ENCODE data around the gene FOXP1. TPM values are rescaled to one million over a fixed set of nuclear protein-coding genes. Genes with fewer than 3 reads are reported as not detected.

Gene FOXP1
- total RNA-seq, 2 donors from 2014 or later: 41.7 to 94.3 TPM

DNA sequence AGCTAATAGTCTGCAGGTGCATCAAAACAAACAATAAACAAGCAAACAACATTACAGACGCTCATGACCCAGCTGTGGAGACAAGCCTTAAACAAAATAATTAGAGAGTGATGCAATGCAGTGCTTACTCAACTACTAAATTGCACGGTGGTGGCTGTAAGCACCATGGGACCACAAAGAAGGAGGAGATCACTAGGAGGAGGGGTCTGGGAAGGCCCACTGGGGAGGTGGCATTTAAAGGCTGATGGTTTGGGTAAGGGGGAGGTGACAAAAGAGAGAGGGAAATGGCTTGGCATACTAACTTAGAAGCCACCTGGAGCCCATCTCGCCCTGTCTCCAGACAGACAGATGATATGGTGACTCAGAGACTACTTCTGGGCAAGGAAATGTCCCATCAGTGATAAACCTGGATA, 516.7 kb downstream of the FOXP1 start:
- Histone ChIP-seq H3K27me3 (ENCODE audit: control insufficient read depth, insufficient read depth, low read length, poor library complexity, severe bottlenecking) (peaks cover 15% of the 10 kb centered on the region), H3K4me3 (ENCODE audit: low read length) (no peak overlapping the region), H3K27ac (ENCODE audit: low read depth, low read length) (no peak overlapping the region), H3K9ac (ENCODE audit: extremely low read depth, low read length, poor library complexity, severe bottlenecking) (no peak overlapping the region), H3K36me3 (ENCODE audit: control insufficient read depth, insufficient read depth, low read length) (no peaks in the 10 kb centered on the region), H3K9me3 (ENCODE audit: control insufficient read depth, low read length) (no peaks in the 10 kb centered on the region), H3K4me1 (ENCODE audit: control insufficient read depth, insufficient read depth, low read length) (peaks cover 6% of the 10 kb centered on the region)
- DNase-seq: no peak
- WGBS, 2 experiments (ENCODE audit: insufficient coverage in 1 of 2, insufficient read length in 1 of 2): 38 to 76% methylated on average over 1 to 3 of the region's 3 CpGs
- Mint-ChIP-seq H3K36me3 (ENCODE audit: low read depth) (no peaks in the 10 kb centered on the region), H3K4me3 (no peak overlapping the region), H3K27me3 (ENCODE audit: insufficient read depth) (peaks cover 3% of the 10 kb centered on the region), H3K4me1 (peaks cover 43% of the 10 kb centered on the region), H3K9me3 (no peaks in the 10 kb centered on the region), H3K27ac (no peak overlapping the region)
- TF ChIP-seq, protein P1, sequence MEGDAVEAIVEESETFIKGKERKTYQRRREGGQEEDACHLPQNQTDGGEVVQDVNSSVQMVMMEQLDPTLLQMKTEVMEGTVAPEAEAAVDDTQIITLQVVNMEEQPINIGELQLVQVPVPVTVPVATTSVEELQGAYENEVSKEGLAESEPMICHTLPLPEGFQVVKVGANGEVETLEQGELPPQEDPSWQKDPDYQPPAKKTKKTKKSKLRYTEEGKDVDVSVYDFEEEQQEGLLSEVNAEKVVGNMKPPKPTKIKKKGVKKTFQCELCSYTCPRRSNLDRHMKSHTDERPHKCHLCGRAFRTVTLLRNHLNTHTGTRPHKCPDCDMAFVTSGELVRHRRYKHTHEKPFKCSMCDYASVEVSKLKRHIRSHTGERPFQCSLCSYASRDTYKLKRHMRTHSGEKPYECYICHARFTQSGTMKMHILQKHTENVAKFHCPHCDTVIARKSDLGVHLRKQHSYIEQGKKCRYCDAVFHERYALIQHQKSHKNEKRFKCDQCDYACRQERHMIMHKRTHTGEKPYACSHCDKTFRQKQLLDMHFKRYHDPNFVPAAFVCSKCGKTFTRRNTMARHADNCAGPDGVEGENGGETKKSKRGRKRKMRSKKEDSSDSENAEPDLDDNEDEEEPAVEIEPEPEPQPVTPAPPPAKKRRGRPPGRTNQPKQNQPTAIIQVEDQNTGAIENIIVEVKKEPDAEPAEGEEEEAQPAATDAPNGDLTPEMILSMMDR (conservative IDR thresholded peaks at IDR 0.05): no peak

DNA sequence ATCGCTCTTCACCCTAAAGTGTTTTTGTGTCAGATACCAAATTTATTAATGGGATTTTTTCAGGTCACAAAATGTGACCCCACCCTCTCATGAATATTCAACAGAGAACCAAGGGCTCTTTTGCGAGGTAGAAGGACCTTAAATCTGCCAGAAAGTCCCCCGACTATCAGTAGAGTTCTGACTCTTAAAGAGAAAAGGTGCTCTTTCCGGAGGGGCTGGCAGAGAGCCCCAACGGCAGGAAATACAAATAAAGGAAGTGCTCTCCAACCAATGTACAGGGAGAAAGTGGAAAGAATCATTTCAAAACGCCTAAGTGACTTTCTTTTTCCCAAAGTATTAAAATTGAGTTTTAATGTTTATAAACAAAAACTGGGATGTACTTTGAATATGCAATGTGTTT, 517.2 kb downstream of the FOXP1 start:
- 30 to 37% methylated on average over 5 to 6 of the region's 6 CpGs for WGBS, 2 experiments (ENCODE audit: insufficient coverage in 1 of 2, insufficient read length in 1 of 2)
- Mint-ChIP-seq H3K27me3 (ENCODE audit: insufficient read depth) (peaks cover 3% of the 10 kb centered on the region), H3K4me1 (peaks cover 48% of the 10 kb centered on the region), H3K9me3 (no peaks in the 10 kb centered on the region), H3K36me3 (ENCODE audit: low read depth) (no peaks in the 10 kb centered on the region), H3K4me3 (no peak overlapping the region), H3K27ac (no peak overlapping the region)
- Histone ChIP-seq H3K4me1 (ENCODE audit: control insufficient read depth, insufficient read depth, low read length) (peaks cover 7% of the 10 kb centered on the region), H3K27ac (ENCODE audit: low read depth, low read length) (no peak overlapping the region), H3K9me3 (ENCODE audit: control insufficient read depth, low read length) (no peaks in the 10 kb centered on the region), H3K4me3 (ENCODE audit: low read length) (peak overlapping the region; percentile 78), H3K9ac (ENCODE audit: extremely low read depth, low read length, poor library complexity, severe bottlenecking) (no peak overlapping the region), H3K36me3 (ENCODE audit: control insufficient read depth, insufficient read depth, low read length) (no peaks in the 10 kb centered on the region), H3K27me3 (ENCODE audit: control insufficient read depth, insufficient read depth, low read length, poor library complexity, severe bottlenecking) (peaks cover 15% of the 10 kb centered on the region)
- DNase-seq: no peak
- TF ChIP-seq, protein P1 (conservative IDR thresholded peaks at IDR 0.05): no peak

DNA sequence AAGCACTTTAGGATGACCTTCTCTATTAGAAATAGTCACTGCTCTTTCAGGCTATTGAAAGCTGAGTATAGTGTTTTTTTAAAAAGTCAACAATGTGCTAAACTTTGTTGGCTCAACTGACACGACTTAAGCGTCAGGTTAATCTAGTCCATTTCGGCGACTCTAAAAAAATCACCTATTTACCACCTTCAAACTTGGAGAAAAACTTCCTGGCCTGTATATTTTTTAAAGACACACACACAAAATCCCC, 517.8 kb downstream of the FOXP1 start:
- H3K36me3 ChIP-seq (ENCODE audit: control insufficient read depth, insufficient read depth, low read length): no peaks in the 10 kb centered on the region
- no peaks in the 10 kb centered on the region for H3K36me3 Mint-ChIP-seq (ENCODE audit: low read depth)
- WGBS, 2 experiments (ENCODE audit: insufficient coverage in 1 of 2, insufficient read length in 1 of 2): 14% methylated on average over 4 of the region's 4 CpGs; no CpG with 5 or more reads in 1 of the 2 experiments
- no peak for DNase-seq
- H3K27me3 ChIP-seq (ENCODE audit: control insufficient read depth, insufficient read depth, low read length, poor library complexity, severe bottlenecking): peaks cover 15% of the 10 kb centered on the region
- no peak overlapping the region for H3K9ac ChIP-seq (ENCODE audit: extremely low read depth, low read length, poor library complexity, severe bottlenecking)
- H3K4me3 ChIP-seq (ENCODE audit: low read length): peak overlapping the region; percentile 78
- no peaks in the 10 kb centered on the region for H3K9me3 ChIP-seq (ENCODE audit: control insufficient read depth, low read length)
- no peak overlapping the region for H3K4me3 Mint-ChIP-seq
- TF ChIP-seq, protein P1 (conservative IDR thresholded peaks at IDR 0.05): no peak
- peaks cover 53% of the 10 kb centered on the region for H3K4me1 Mint-ChIP-seq
- H3K27me3 Mint-ChIP-seq (ENCODE audit: insufficient read depth): peaks cover 3% of the 10 kb centered on the region
- no peak overlapping the region for H3K27ac Mint-ChIP-seq
- peak overlapping the region; percentile 94 for H3K27ac ChIP-seq (ENCODE audit: low read depth, low read length)
- no peaks in the 10 kb centered on the region for H3K9me3 Mint-ChIP-seq
- H3K4me1 ChIP-seq (ENCODE audit: control insufficient read depth, insufficient read depth, low read length): peaks cover 14% of the 10 kb centered on the region
